Common myeloid progenitor, CD34-positive (primary cell): ENCODE data around the gene SERPINE2.

Experiments used
- CTCF ChIA-PET: fragments of 350-600 bp; sonication (Branson Sonifier 250); formaldehyde crosslinking; loops from one replicate; lab custom pipeline; 2021; ENCODE audit warnings: antibody characterized with exemption; lab: Charles Lee
- POLR2A ChIA-PET: fragments of 350-600 bp; sonication (Branson Sonifier 250); formaldehyde crosslinking; loops from one replicate; lab custom pipeline; 2021; ENCODE audit warnings: antibody characterized with exemption; lab: Charles Lee
- DNase-seq, 3 donors: peaks; one replicate each; pipeline versions ENCODE4 v3.0.0 to v3.0.0-alpha.2; 2013
- H3K27ac ChIP-seq, 2 experiments: 1 replicate in 1 of 2; 2 replicates in 1 of 2; pipeline ENCODE4 v1.7.0; 2013; ENCODE audit warnings: inconsistent platforms in 2 of 2, low read length in 2 of 2, mild to moderate bottlenecking in 2 of 2, low read depth in 1 of 2, moderate library complexity in 1 of 2; ENCODE audit not compliant: severe bottlenecking in 2 of 2, insufficient read depth in 1 of 2, poor library complexity in 1 of 2
- H3K27me3 ChIP-seq, 5 experiments: replicated peaks in 2 of 5; 1 replicate in 3 of 5; 2 replicates in 2 of 5; pipeline versions ENCODE4 v1.6.1 to v1.7.0; 2013; ENCODE audit warnings: low read length in 4 of 5, mild to moderate bottlenecking in 2 of 5, moderate library complexity in 2 of 5, inconsistent platforms in 1 of 5; ENCODE audit not compliant: insufficient read depth in 5 of 5, control insufficient read depth in 4 of 5
- H3K36me3 ChIP-seq, 4 experiments: 1 replicate in 2 of 4; 2 replicates in 2 of 4; pipeline versions ENCODE4 v1.6.1 to v1.7.0; 2013; ENCODE audit warnings: low read length in 3 of 4, control low read depth in 1 of 4, mild to moderate bottlenecking in 1 of 4; ENCODE audit not compliant: control insufficient read depth in 4 of 4, insufficient read depth in 4 of 4
- H3K4me1 ChIP-seq, 4 experiments: 1 replicate in 3 of 4; 2 replicates in 1 of 4; pipeline versions ENCODE4 v1.6.1 to v1.7.1; 2013; ENCODE audit warnings: low read length in 3 of 4, mild to moderate bottlenecking in 3 of 4, control low read depth in 1 of 4, inconsistent platforms in 1 of 4, moderate library complexity in 1 of 4; ENCODE audit not compliant: control insufficient read depth in 4 of 4, insufficient read depth in 4 of 4; ENCODE audit errors: control extremely low read depth in 1 of 4
- H3K4me3 ChIP-seq, 7 experiments: 1 replicate in 4 of 7; 2 replicates in 3 of 7; pipeline versions ENCODE4 v1.5.1 to v1.7.0; 2013; ENCODE audit warnings: mild to moderate bottlenecking in 7 of 7, low read length in 6 of 7, moderate library complexity in 6 of 7, inconsistent platforms in 2 of 7, low read depth in 2 of 7, control low read depth in 1 of 7; ENCODE audit not compliant: insufficient read depth in 4 of 7, control insufficient read depth in 1 of 7; ENCODE audit errors: extremely low read depth in 1 of 7
- H3K9me3 ChIP-seq, 5 experiments: 1 replicate in 4 of 5; 2 replicates in 1 of 5; pipeline versions ENCODE4 v1.6.1 to v1.7.1; 2013; ENCODE audit warnings: low read length in 4 of 5, mild to moderate bottlenecking in 2 of 5, inconsistent platforms in 1 of 5, low read depth in 1 of 5, moderate library complexity in 1 of 5; ENCODE audit not compliant: control insufficient read depth in 4 of 5, insufficient read depth in 2 of 5; ENCODE audit errors: control extremely low read depth in 1 of 5
- WGBS: methylation state at CpG from one replicate; pipeline ENCODE4 v1.1.5; 2013; ENCODE audit not compliant: insufficient coverage; 5-methylcytosine and 5-hydroxymethylcytosine counted together

Gene SERPINE2

GRCh38 chr2:223925106-223925505 lies 114.0 kb downstream of the SERPINE2 start:
- 100% methylated on average over 2 of the region's 3 CpGs for WGBS
- DNase-seq: no peak
- peaks cover 0 to 2% (median 0%) of the 10 kb centered on the region in 4 experiments for H3K36me3 ChIP-seq
- POLR2A ChIA-PET: no interaction called here
- peaks cover 5 to 17% (median 6%) of the 10 kb centered on the region in 5 experiments for H3K9me3 ChIP-seq
- no peaks in the 10 kb centered on the region for H3K27me3 ChIP-seq
- no peak overlapping the region for H3K27ac ChIP-seq
- H3K4me3 ChIP-seq: no peak overlapping the region
- peaks cover 4 to 12% (median 9%) of the 10 kb centered on the region in 4 experiments for H3K4me1 ChIP-seq
- CTCF ChIA-PET: interaction anchor here (1.0 kb wide), 1 partner anchor 16 kb away, joined by 3 read pairs; no protein-coding TSS in a partner anchor
